ENCODE measurements around the gene TANGO6.
"Not testable (repeated sequence)": the region's sequence is repeated elsewhere in the genome, so short reads cannot be mapped to it uniquely, and the experiment has no call there.

Gene TANGO6

GRCh38 chr16:68843482-68844210, at the start of gene TANGO6:
Gene TANGO6 (plus strand): TSS chr16:68843531. CDS start chr16:68843618, 87 bp downstream.
- peak; percentile 72 for DNase-seq (ENCODE audit: low read depth)

- DNase-seq (ENCODE audit: low read depth): no peak
These were observed 44.9 kb upstream of the TANGO6 start for GRCh38 chr16:68798398-68798797.

- peak; percentile 90 for DNase-seq (ENCODE audit: low read depth)
These were observed 43.0 kb upstream of the TANGO6 start for GRCh38 chr16:68800257-68800875.

GRCh38 chr16:68802190-68802589, 41.1 kb upstream of the TANGO6 start:
- peak; percentile 82 for DNase-seq (ENCODE audit: low read depth)

GRCh38 chr16:68806422-68806821, 36.9 kb upstream of the TANGO6 start:
- DNase-seq (ENCODE audit: low read depth): no peak

GRCh38 chr16:68806981-68807380, 36.4 kb upstream of the TANGO6 start:
- no peak for DNase-seq (ENCODE audit: low read depth)

GRCh38 chr16:68814516-68814915, 28.8 kb upstream of the TANGO6 start:
- no peak for DNase-seq (ENCODE audit: low read depth)

- peak; percentile 93 for DNase-seq (ENCODE audit: low read depth)
These were observed 19.8 kb upstream of the TANGO6 start for GRCh38 chr16:68823401-68824135.

- DNase-seq (ENCODE audit: low read depth): no peak
These were observed 17.9 kb upstream of the TANGO6 start for GRCh38 chr16:68825427-68825826.

- DNase-seq (ENCODE audit: low read depth): peak; percentile 32
These were observed 16.7 kb upstream of the TANGO6 start for GRCh38 chr16:68826652-68827051.

- DNase-seq (ENCODE audit: low read depth): no peak
These were observed 10.1 kb upstream of the TANGO6 start for GRCh38 chr16:68833251-68833650.

GRCh38 chr16:68834550-68834949, 8.8 kb upstream of the TANGO6 start:
- DNase-seq (ENCODE audit: low read depth): no peak

GRCh38 chr16:68835970-68836369, 7.4 kb upstream of the TANGO6 start:
- DNase-seq (ENCODE audit: low read depth): no peak

GRCh38 chr16:68839831-68840230, 3.5 kb upstream of the TANGO6 start:
- DNase-seq (ENCODE audit: low read depth): no peak

- DNase-seq (ENCODE audit: low read depth): not testable (repeated sequence)
These were observed 308 bp upstream of the TANGO6 start for GRCh38 chr16:68842964-68843481.

GRCh38 chr16:68844211-68844564, 857 bp downstream of the TANGO6 start:
- no peak for DNase-seq (ENCODE audit: low read depth)

GRCh38 chr16:68848786-68849185, 5.5 kb downstream of the TANGO6 start:
- peak; percentile 30 for DNase-seq (ENCODE audit: low read depth)

- DNase-seq (ENCODE audit: low read depth): no peak
These were observed 7.2 kb downstream of the TANGO6 start for GRCh38 chr16:68850481-68850880.

- no peak for DNase-seq (ENCODE audit: low read depth)
These were observed 8.3 kb downstream of the TANGO6 start for GRCh38 chr16:68851601-68852000.

- DNase-seq (ENCODE audit: low read depth): no peak
These were observed 14.1 kb downstream of the TANGO6 start for GRCh38 chr16:68857479-68857878.

GRCh38 chr16:68859828-68860227, 16.5 kb downstream of the TANGO6 start:
- no peak for DNase-seq (ENCODE audit: low read depth)

- DNase-seq (ENCODE audit: low read depth): no peak
These were observed 17.9 kb downstream of the TANGO6 start for GRCh38 chr16:68860978-68861892.

All from iris pigment epithelial cell (primary cell).